ENCODE measurements around the gene TLCD3B. TPM values are rescaled to one million over a fixed set of nuclear protein-coding genes. Genes with fewer than 3 reads are reported as not detected.

Gene TLCD3B
- total RNA-seq, 1 experiment from 2014 or later, result 20.9 TPM

DNA sequence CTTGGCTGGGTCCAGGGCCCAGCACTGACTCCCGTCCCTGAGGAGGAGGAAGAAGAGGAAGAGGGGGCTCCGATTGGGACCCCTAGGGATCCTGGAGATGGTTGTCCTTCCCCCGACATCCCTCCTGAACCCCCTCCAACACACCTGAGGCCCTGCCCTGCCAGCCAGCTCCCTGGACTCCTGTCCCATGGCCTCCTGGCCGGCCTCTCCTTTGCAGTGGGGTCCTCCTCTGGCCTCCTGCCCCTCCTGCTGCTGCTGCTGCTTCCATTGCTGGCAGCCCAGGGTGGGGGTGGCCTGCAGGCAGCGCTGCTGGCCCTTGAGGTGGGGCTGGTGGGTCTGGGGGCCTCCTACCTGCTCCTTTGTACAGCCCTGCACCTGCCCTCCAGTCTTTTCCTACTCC, 44.1 kb downstream of the TLCD3B start:
- Histone ChIP-seq H2BK120ac (ENCODE audit: low read depth, low read length, poor library complexity, severe bottlenecking) (no peak overlapping the region), H2BK15ac (ENCODE audit: low read depth, low read length) (no peak overlapping the region), H3K23me2 (ENCODE audit: insufficient read length, low read depth, low read length, poor library complexity, severe bottlenecking) (no peaks in the 10 kb centered on the region), H3K27ac (ENCODE audit: insufficient read length, low read depth, low read length) (no peak overlapping the region), H3K79me2 (ENCODE audit: insufficient read depth, low read length) (no peaks in the 10 kb centered on the region), H3K79me1 (ENCODE audit: insufficient read depth, low read depth, low read length, poor library complexity, severe bottlenecking) (no peaks in the 10 kb centered on the region), H2BK20ac (ENCODE audit: low read depth, low read length, poor library complexity, severe bottlenecking) (no peak overlapping the region), H3K27me3 (ENCODE audit: insufficient read depth, low read length) (no peaks in the 10 kb centered on the region), H4K5ac (ENCODE audit: insufficient read length, low read depth, low read length) (no peak overlapping the region), H4K8ac (replicated peaks; ENCODE audit: insufficient read length, low read depth, low read length) (no peak overlapping the region), H2BK5ac (ENCODE audit: insufficient read length, low read length) (no peak overlapping the region), H2AFZ (ENCODE audit: low read length) (no peak overlapping the region), H3T11ph (ENCODE audit: low read length) (no peak overlapping the region), H3K4ac (ENCODE audit: low read depth, low read length) (no peak overlapping the region), H2AK5ac (ENCODE audit: insufficient read length, low read length) (no peak overlapping the region), H3K56ac (ENCODE audit: insufficient read length, low read depth, low read length) (no peak overlapping the region), H3K9ac (ENCODE audit: extremely low read depth, insufficient read length, low read length) (no peak overlapping the region), H3K9me3 (ENCODE audit: control insufficient read depth, low read depth, low read length) (no peaks in the 10 kb centered on the region), H3K4me2 (ENCODE audit: insufficient read depth, insufficient read length, low read length) (no peak overlapping the region), H4K20me1 (ENCODE audit: control insufficient read depth, insufficient read depth, insufficient read length) (no peaks in the 10 kb centered on the region), H3K14ac (ENCODE audit: insufficient read depth, low read length) (no peak overlapping the region), H3K4me1 (ENCODE audit: insufficient read depth, low read length) (no peaks in the 10 kb centered on the region), H3K23ac (ENCODE audit: insufficient read length, low read depth, low read length) (no peak overlapping the region), H3K18ac (ENCODE audit: insufficient read length, low read depth, low read length) (no peak overlapping the region), H2BK12ac (ENCODE audit: insufficient read length, low read depth, low read length) (no peak overlapping the region), H4K91ac (ENCODE audit: insufficient read length, low read depth, low read length) (no peak overlapping the region)
- Mint-ChIP-seq H3K9me3 (no peaks in the 10 kb centered on the region), H3K4me1 (no peaks in the 10 kb centered on the region), H3K4me3 (no peak overlapping the region), H3K36me3 (ENCODE audit: insufficient read depth in 1 of 3, low read depth in 3 of 3) (peaks cover 39 to 78% (median 75%) of the 10 kb centered on the region in 3 experiments), H3K27ac (no peak overlapping the region), H3K27me3 (ENCODE audit: low read depth) (no peaks in the 10 kb centered on the region; the same call in 1 of the 2 replicates)
- TF ChIP-seq, protein P1, sequence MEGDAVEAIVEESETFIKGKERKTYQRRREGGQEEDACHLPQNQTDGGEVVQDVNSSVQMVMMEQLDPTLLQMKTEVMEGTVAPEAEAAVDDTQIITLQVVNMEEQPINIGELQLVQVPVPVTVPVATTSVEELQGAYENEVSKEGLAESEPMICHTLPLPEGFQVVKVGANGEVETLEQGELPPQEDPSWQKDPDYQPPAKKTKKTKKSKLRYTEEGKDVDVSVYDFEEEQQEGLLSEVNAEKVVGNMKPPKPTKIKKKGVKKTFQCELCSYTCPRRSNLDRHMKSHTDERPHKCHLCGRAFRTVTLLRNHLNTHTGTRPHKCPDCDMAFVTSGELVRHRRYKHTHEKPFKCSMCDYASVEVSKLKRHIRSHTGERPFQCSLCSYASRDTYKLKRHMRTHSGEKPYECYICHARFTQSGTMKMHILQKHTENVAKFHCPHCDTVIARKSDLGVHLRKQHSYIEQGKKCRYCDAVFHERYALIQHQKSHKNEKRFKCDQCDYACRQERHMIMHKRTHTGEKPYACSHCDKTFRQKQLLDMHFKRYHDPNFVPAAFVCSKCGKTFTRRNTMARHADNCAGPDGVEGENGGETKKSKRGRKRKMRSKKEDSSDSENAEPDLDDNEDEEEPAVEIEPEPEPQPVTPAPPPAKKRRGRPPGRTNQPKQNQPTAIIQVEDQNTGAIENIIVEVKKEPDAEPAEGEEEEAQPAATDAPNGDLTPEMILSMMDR (conservative IDR thresholded peaks at IDR 0.05), result no peak
- no CpG with 5 or more reads among the region's 5 CpGs for WGBS (ENCODE audit: extremely low coverage, insufficient read length, low lambda C conversion rate)
- DNase-seq, result no peak

Data from H9 (cell line).